ENCODE data around the gene TOMM20L.
"Not testable (repeated sequence)": the region's sequence is repeated elsewhere in the genome, so short reads cannot be mapped to it uniquely, and the experiment has no call there.

TOMM20L gene

DNA sequence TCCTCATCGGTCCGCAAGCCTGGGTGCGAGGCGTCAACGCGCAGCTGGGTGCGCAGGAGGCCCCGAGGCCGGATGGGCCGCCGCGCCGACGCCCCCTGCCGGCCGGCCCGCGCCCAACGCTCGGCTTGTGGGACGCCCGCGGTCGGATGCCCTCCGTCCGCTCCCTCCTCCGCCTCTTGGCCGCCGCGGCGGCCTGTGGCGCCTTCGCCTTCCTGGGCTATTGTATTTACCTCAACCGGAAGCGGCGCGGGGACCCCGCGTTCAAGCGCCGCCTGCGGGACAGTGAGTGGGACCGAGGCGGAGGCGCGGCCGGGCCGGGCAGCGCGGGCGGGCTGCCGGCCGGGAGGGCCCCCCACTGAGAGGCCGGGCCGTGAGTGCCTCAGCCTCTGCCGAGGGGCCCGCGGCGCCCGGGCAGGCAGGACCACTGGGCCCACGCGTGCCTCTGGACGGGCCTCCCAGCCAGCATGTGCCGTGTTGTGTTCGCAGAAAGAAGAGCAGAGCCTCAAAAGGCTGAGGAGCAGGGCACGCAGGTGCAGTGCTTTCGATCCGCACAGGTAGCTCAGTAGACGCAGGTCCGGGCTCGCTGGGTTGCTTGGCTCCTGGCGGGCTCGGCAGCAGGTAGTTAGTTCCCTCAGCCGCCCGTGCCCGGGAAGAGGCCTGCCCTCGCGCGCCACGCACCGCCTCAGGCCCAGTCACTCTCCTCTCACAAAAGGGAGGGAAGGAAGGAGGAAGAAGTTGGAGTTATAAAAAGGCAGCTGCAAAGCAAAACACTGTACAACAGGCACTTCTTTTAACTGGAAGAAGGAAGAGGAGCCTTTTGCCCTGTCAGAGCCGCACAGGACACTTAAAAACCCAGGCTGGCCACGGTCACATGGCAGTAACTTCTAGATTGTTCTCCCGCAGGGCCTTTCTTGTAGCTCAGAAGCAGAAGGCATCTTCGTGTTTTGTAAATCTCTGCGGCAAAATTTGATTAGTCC lies at the start of gene TOMM20L:
Gene TOMM20L (plus strand): TSS at position 119 of the 977 bp plus-strand sequence. CDS start 28 bp downstream, at position 147.
- peak; percentile 55 for DNase-seq

DNA sequence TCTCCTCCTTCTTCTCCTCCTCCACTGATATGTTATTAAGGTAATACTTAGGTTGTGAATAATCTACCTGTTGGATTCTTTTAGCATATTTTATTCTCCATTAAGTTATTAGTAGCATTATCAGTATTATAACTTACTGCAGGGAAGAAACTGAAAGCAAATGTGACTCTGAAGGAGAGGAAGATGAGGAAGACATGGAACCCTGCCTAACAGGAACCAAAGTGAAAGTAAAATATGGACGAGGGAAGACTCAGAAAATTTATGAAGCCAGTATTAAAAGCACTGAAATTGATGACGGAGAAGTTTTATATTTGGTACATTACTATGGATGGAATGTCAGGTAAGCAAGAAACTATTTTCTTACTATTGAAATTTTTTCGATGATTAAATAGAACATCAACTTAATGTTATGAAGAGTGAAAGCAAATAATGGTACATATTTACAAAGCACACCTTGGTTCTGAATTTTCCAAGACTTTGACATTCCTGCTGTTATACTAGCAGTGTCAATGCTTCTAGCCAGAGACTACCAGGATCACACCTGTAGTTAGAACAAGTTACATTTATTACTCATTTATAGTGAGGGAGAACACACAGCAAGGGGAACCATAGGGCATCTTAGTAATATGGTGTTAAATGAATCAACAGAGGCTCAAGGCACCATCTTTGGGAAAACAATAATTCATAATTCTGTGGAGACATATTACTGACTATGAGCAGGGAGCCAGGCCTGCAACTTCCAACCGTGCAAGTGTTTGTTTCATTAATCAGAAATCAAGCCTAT lies 42.0 kb upstream of the TOMM20L start:
- DNase-seq = no peak

DNA sequence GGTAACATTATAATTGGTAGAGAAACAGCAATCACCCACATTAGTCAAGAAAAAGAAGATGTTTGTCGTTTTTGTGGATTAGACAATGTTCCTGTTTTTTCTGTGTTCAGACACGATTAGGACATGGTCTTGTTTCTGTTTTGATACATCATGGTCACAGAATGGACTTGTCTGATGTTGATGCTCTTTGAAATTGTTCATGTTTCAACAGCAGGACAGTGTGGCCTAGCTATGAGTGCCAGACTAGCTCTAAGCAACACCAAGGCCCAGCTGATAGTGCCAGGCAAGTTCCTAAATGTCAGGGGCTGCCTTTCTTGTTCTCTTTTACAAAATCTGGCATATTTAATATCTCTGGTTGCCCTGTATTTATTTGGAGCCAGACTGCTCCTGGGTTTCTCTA lies 40.9 kb upstream of the TOMM20L start:
- DNase-seq = no peak

DNA sequence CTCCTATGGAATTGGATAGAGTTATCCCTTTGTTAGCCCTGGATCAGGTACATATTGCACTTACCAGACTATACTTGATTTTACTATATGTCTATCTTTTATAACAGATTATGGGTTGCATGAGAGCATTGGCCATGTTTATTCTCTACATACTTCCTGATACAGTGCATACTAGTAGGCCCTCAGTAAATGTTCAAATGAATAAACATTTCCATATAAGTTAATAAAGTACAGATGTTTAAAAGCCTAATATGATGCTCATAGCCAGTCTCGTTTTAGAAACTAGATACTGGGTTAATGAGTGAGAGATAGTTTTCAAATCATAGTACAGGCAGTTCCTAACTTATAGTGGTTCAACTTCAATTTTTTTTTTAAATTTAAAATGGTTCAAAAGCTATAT lies 39.5 kb upstream of the TOMM20L start:
- no peak for DNase-seq

DNA sequence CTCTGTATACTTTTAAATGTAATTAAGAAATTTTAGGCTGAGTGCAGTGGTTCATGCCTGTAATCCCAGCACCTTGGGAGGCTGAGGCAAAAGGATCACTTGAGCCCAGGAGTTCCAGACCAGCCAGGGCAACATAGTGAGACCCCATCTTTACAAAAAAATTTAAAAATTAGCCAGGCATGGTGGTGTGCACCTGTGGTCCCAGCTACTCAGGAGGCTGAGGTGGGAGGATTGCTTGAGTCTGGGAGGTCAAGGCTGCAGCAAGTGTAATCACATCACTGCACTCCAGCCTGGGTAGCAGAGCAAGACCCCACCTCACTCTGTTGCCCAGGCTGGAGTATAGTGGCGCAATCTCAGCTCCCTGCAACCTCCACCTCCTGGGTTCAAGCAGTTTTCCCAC lies 33.5 kb upstream of the TOMM20L start:
- not testable (repeated sequence) for DNase-seq

DNA sequence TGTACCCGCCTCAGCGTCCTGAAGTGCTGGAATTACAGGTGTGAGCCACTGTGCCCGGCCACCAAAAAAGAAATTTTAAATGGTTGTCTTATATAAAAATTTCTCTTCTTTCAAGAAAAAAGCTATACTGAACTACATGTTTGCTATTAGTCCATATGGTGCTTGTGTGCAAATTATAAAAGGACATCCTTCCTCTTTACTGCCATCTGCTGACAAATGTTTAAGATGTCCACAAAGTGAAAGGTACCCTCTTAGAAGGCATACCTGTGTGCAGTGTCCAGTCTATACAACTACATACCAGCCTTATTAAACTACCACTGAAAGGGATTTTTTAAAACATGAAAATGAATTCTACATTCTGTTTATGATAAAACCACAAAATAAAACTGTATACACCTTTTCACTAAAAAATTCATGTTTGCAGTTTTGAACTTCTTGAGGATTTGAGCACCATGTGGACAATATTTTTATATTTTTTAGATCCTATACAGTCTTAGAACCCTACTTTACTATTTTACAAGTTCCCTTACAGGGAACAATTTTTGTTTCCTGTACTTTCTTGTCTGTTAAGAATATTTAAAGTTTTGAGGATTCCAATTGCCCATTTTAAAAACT lies 32.8 kb upstream of the TOMM20L start:
- no peak for DNase-seq

DNA sequence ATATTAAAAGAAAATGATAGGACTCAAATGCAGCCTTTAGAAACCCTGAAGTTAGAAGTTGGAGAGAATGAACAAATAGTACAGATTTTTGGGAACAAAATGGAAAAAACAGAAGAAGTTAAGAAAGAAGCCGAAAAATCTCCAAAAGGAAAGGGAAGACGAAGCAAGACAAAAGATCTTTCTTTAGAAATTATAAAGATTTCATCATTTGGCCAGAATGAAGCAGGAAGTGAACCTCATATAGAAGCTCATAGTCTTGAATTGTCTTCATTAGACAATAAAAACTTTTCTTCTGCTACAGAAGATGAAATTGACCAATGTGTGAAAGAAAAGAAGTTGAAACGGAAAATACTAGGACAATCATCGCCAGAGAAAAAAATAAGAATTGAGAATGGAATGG lies 31.4 kb upstream of the TOMM20L start:
- DNase-seq = no peak

DNA sequence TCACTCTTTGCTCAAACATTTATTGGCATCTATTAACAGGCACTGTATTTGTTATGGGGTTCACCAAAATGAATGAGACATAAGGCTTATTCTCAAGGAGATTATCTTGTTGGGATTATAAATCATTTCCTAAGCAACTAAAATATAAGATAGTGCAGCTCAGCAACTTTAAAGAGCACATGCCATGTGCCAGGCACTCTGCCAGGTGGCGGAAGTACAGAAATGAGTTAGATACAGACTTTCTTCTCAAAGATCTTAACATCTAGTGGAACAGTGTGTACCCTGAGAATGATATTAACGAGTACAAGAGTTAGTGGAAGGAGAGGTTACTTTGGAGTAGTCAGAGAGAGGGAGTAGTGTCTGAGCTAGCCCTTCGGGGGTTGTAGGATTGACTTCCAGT lies 28.4 kb upstream of the TOMM20L start:
- DNase-seq = no peak

DNA sequence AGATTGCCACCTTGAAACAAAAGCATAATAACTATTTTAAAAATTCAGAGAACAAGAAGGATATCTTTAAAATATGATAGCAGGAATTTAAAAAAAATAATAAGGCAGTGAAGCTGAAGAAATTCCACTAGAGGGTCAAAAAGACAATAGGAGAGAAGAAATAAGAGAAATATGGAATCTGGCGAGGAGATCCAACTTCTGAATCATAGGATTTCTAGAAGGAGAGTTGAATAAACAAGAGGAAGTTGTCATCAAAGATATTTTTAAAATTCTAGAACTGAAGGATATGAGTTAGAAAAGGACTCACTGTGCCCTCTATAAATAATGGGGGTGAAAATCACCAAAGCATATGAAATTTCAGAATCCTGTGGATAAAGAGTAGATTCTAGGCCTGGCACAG lies 26.8 kb upstream of the TOMM20L start:
- DNase-seq = no peak

DNA sequence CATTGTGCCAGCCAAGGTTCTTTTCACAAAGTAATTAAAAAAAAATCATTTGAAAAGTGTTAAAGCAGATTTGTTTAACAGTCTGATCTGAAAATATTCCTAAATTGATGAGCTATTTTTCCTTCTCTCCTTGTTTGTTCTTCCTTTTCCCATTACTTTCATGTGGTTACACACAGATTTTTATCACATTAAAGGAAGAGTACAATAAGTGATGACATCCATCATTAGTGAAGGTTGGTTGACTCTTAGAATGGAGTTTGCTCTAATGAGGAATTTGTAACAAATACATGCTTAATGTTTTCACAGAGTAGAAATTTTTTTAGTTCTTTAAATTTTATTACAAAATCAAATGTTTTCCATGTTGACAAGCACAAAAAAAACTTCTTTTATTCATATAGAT lies 18.9 kb upstream of the TOMM20L start:
- no peak for DNase-seq

DNA sequence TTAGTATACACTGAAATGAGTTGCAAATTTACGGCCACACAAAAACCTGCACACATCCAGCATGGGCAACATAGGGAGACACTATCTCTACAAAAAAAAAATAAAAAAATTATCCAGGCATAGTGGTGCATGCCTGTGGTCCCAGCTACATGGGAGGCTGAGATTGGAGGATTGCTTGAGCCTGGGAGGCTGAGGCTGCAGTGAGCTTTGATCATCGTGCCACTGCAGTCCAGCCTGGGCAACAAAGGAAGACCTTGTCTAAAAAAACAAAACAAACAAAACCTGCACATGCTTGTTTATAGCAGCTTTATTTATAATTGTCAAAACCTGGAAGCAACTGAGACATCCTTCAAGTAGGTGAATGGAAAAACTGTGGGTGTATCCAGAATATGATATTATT lies 4.9 kb upstream of the TOMM20L start:
- DNase-seq = no peak

DNA sequence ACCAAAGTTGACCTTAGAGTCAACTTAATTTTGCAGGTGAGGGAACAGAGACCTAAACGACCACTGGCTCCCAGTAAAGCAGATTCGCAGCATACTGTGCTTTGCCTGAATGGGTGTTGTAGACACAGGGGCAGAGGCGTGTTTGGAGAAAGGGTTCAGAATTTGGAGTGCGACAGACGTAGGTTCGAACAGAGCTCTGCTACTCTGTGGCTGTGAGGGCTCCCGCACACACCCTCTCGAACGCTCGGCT lies 243 bp upstream of the TOMM20L start:
- DNase-seq = no peak

DNA sequence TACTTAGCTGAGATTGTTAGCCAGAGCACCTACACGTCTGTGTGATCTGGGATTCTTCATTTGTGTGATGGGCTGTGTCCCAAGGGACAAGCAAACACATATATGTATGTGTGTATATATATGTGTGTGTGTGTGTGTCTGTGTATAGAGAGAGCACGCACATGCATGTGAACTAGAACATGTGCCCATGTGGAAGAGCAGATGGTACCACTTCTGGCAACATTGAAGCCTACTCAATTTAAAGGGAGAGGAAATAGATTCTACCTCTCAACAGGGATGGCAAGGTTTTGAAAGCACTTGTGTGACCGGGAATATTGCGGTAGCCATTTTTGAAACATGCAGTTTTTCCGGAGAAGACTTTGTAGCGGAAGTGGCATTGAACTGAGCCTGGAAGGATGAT lies 1.4 kb downstream of the TOMM20L start:
- DNase-seq = no peak

DNA sequence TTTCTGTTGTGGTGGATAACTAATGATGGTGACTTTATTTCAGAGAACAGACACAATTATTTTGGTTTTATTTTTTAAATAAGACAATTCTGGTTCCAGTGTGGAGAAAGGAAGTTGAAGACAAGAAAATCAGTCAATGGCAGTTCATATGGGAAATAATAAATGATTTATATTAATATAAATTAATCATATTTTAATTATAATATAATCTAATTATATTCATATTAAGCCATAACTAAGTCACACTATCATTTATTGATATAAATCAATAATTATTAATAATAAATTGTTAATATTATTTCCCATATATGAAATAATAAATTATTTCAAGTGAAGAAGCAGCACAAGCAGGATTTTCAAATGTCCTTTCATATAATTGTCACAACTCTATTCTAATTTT lies 2.8 kb downstream of the TOMM20L start:
- no peak for DNase-seq

DNA sequence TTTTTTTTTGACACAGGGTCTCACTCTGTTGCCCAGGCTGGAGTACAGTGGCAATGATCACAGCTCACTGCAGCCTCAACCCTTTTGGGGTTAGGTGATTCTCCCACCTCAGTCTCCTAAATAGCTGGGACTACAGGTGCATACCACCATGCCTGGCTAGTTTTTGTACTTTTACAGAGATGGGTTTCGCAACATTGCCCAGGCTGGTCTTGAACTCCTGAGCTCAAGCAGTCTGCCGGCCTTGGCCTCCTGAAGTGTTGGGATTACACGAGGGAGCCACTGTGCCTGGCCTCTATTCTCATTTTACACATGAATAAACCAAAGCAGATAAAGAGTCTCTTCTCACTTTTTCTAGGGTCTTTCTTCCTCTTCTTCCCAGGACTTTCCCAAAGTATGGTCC lies 3.2 kb downstream of the TOMM20L start:
- DNase-seq = no peak

DNA sequence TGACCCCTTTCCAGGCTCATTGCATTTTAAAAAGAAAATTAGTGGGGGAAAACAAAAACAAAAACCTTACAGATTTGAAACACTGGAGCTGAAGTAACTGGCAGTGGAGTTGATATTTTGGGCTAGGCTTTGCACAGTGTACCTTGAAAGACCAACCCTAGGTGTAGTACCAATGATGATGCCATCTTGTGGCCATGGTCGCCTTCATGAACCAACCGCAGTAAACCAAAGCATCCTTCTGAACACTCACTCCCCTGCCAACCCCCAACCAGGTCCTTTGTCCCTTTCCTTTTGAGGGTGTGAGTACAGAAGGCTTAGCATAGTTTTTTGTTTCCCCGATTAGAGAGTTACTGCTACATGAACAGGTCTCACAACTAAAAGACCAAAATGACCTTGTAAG lies 5.9 kb downstream of the TOMM20L start:
- no peak for DNase-seq

DNA sequence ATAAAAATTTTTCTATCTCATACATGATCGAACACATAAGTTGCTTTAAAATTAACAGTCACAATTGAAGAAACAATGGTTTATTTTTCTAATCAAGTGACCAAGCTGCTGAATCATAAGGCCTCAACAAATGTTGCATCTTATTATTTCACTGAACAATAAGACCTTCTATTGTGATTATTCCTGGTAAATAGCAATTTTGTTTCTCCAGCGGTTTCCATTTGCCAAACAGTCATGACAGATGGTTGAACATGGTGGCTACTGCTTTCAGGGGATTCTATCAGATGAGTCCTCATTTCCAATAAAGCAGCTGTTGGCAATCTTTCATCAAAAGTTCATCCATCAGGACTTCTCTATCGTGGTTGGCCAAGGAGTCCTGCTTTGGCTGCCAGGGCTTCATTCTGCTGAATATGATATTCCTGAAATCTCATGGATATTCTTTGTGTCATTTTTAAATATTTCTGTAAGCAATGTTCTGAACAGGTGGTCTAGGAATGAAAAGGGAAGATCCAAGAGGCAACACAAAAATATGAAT lies 13.0 kb downstream of the TOMM20L start:
- DNase-seq = no peak

DNA sequence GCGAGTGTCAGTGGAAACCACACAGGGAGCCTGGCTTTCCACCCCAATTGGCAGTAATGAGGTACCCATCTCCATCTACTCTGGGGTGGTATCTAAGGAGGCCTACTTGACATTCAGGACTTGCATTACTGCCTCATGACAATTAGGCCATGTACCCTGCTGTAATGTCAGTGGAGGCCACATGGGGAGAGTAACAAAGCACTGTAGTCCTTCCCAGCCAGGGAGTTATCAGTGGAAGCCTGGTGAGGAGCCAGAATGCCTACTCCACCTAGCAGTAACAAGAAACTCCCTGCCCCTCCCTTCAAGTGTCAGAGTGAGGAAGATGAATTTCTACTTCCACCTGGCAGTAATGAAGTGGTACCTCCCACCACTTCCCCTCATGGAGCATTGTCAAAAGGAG lies 19.1 kb downstream of the TOMM20L start:
- no peak for DNase-seq

DNA sequence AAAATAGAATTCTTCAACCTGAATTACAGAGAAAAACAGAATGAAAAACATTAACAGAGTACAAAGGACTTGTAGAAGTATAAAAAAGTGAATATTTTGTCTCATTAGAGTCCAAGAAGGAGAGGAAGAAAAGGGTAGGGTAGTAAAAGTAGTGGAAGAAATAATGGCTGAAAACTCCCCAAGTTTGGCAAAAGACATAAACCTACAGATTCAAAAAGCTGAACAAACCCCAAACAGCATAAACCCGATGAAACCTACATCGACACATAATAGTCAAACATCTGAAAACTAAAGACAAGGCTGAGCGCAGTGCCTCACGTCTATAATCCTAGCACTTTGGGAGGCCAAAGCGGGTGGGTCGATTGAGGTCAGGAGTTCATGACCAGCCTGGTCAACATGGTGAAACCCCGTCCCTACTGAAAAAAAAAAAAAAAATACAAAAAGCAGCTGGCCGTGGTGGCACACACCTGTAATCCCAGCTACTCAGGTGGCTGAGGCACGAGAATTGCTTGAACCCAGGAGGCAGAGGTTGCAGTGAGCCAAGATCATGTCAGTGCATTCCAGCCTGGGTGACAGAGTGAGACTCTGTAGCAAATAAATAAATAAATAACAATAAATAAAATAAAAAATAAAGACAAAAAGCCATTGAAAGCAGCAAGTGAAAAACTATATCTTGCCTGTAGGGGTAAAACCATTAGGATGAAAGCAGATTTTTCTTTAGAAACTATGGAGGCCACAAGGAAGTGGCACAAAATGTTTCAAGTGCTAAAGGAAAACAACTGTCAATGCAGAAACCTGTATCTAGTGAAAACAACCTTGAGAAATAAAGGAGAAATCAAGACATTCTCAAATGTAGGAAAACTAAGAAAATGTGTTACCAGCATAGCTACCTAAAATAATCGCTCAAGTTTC lies 20.2 kb downstream of the TOMM20L start:
- DNase-seq = no peak

DNA sequence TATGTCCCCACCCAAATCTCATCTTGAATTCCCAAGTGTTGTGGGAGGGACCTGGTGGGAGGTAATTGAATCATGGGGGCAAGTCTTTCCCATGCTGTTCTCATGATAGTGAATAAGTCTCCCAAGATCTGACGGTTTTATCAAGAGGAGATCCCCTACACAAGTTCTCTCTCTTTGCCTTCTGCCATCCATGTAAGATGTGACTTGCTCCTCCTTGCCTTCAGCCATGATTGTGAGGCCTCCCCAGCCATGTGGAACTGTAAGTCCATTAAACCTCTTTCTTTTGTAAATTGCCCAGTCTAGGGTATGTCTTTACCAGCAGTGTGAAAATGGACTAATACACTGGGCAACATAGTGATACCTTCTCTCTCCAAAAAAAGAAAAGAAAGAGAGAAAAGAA lies 21.2 kb downstream of the TOMM20L start:
- DNase-seq = not testable (repeated sequence)

DNA sequence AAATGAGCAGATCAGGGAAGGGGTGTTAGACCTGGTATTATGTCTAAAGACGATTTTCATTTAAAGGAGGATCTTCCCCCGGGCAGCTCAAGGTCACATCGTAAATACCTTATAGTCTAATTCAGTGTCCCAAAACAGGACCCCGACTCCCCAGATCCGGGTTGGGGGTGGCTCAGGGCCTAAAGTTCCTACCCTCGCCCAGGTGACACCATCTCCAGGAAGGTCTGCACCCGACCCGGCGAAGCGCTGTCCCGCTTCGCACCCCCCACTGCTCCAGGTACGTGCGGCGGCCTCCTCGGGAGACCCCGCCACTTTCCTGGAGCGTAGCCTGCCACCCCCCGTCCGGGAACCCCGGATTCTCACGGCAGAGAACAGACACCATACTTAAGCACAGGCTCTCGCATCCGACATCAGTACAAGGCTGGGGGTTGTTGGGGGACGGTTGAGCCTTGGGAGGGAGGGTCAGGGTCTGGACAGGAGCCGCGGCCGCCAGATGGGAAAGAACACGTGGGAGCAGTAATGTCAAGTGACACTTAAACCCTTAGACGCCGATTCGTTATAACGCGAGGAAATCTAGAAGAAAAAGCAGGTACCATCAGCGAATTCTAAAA lies 31.0 kb downstream of the TOMM20L start:
- peak; percentile 32 for DNase-seq

Measured in activated CD4-positive, alpha-beta T cell treated with anti-CD3 and anti-CD28 coated beads for 1 hour (primary cell).